SU-DHL-6 (cell line): ENCODE results near the gene HELB.

Experiments
- H2AFZ ChIP-seq: fragments of 200-600 bp; sonication (generic); 2 replicates; pipeline ENCODE4 v1.6.1; 2014; ENCODE audit warnings: low read depth, mild to moderate bottlenecking, moderate library complexity, mixed read lengths, antibody characterized with exemption, low read length; ENCODE audit not compliant: severe bottlenecking
- H3F3A ChIP-seq: fragments of 200-600 bp; shearing (Covaris generic); 2 replicates; pipeline ENCODE4 v1.6.0; 2016; ENCODE audit warnings: antibody characterized with exemption, mild to moderate bottlenecking; ENCODE audit not compliant: insufficient read depth
- H3K27ac ChIP-seq: fragments of 200-600 bp; sonication (generic); 2 replicates; pipeline ENCODE4 v1.5.1; 2016; ENCODE audit warnings: low read depth, mild to moderate bottlenecking, low read length, moderate library complexity, mixed read lengths
- H3K27me3 ChIP-seq: fragments of 200-600 bp; sonication (generic), shearing (Covaris generic); 2 replicates; pipeline ENCODE4 v1.6.0; 2014; ENCODE audit warnings: mild to moderate bottlenecking, low read length
- H3K36me3 ChIP-seq: fragments of 200-600 bp; sonication (generic); 2 replicates; pipeline ENCODE4 v1.6.1; 2014; ENCODE audit warnings: mild to moderate bottlenecking, low read length, mixed read lengths
- H3K4me2 ChIP-seq: fragments of 300-600, 200-600 bp; shearing (Covaris generic), sonication (generic); 2 replicates; pipeline ENCODE4 v1.6.0; 2014; ENCODE audit warnings: low read length, low read depth, mild to moderate bottlenecking; ENCODE audit not compliant: poor library complexity, severe bottlenecking
- H3K4me3 ChIP-seq: fragments of 200-600 bp; sonication (generic); 2 replicates; pipeline ENCODE4 v1.5.1; 2014; ENCODE audit warnings: antibody characterized with exemption, low read length, mild to moderate bottlenecking, mixed read lengths; ENCODE audit not compliant: insufficient read depth, poor library complexity, severe bottlenecking
- H3K79me2 ChIP-seq: fragments of 200-600 bp; sonication (generic); 2 replicates; pipeline ENCODE4 v1.6.1; 2014; ENCODE audit warnings: mild to moderate bottlenecking, low read length, moderate library complexity; ENCODE audit not compliant: insufficient read depth
- H3K9ac ChIP-seq: fragments of 200-600 bp; sonication (generic); 2 replicates; pipeline ENCODE4 v1.7.0; 2014; ENCODE audit warnings: mild to moderate bottlenecking, low read length
- H3K9me2 ChIP-seq: fragments of 200-600 bp; sonication (generic); replicated peaks from 2 replicates; pipeline ENCODE4 v1.6.1; 2014; ENCODE audit warnings: low read length; ENCODE audit not compliant: insufficient read depth
- H3K9me3 ChIP-seq: fragments of 200-600 bp; sonication (generic); 2 replicates; pipeline ENCODE4 v1.6.1; 2014; ENCODE audit warnings: low read length, mixed read lengths; ENCODE audit not compliant: insufficient read depth
- H4K20me1 ChIP-seq: fragments of 200-600 bp; sonication (generic); 2 replicates; pipeline ENCODE4 v1.6.1; 2014; ENCODE audit warnings: low read depth, mild to moderate bottlenecking, antibody characterized with exemption, low read length, moderate library complexity, mixed read lengths
- EZH2phosphoT487 ChIP-seq: fragments of 200-600 bp; sonication (generic), shearing (Covaris generic); conservative IDR thresholded peaks from 2 replicates; pipeline ENCODE4 v1.6.1; 2018; ENCODE audit warnings: mild to moderate bottlenecking, antibody characterized with exemption, low read length, moderate library complexity, mixed read lengths
- TF ChIP-seq, protein P1 (sequence below): fragments of 200-600 bp; sonication (generic); IDR thresholded peaks from one replicate; pipeline ENCODE4 v1.5.1; 2017; ENCODE audit warnings: antibody characterized with exemption, mild to moderate bottlenecking, low read length, moderate library complexity; ENCODE audit not compliant: insufficient read depth, poor library complexity, severe bottlenecking

HELB gene

DNA sequence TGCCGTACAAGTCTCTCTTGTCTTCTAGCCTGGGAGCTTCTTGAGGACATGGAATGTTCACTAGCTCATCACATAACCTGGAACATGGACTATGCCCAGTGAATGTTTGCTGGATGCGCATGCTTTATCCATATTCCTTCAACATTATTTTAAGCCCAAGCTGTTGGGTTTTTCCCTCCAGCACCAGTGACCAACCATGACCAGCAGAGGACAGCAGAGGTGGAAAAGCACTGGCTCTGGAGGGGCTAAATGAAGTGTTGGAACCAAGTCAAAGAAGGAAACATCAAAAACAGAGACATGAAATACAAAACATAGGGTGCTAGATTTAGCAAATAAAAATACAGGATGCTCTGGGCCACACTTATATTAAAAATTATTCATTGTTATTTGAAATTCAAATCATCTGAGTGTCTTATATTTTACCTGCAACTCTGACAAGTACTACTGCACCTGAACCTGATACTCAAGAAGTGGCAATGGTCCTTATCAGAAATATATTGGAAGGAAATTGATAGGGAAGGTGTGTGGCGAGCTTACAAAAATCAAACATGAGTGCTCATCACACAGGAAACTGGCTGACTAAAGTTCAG lies 23.1 kb upstream of the HELB start:
- Histone ChIP-seq H3K79me2 (no peaks in the 10 kb centered on the region), H2AFZ (no peak overlapping the region), H3K27ac (no peak overlapping the region), H3F3A (no peaks in the 10 kb centered on the region), H3K9me3 (no peaks in the 10 kb centered on the region), H3K9me2 (no peaks in the 10 kb centered on the region), H3K4me3 (no peak overlapping the region), H3K9ac (no peak overlapping the region), H4K20me1 (no peaks in the 10 kb centered on the region), H3K36me3 (no peaks in the 10 kb centered on the region), H3K27me3 (no peaks in the 10 kb centered on the region), H3K4me2 (no peak overlapping the region)
- TF ChIP-seq, protein P1, sequence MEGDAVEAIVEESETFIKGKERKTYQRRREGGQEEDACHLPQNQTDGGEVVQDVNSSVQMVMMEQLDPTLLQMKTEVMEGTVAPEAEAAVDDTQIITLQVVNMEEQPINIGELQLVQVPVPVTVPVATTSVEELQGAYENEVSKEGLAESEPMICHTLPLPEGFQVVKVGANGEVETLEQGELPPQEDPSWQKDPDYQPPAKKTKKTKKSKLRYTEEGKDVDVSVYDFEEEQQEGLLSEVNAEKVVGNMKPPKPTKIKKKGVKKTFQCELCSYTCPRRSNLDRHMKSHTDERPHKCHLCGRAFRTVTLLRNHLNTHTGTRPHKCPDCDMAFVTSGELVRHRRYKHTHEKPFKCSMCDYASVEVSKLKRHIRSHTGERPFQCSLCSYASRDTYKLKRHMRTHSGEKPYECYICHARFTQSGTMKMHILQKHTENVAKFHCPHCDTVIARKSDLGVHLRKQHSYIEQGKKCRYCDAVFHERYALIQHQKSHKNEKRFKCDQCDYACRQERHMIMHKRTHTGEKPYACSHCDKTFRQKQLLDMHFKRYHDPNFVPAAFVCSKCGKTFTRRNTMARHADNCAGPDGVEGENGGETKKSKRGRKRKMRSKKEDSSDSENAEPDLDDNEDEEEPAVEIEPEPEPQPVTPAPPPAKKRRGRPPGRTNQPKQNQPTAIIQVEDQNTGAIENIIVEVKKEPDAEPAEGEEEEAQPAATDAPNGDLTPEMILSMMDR = no peak

DNA sequence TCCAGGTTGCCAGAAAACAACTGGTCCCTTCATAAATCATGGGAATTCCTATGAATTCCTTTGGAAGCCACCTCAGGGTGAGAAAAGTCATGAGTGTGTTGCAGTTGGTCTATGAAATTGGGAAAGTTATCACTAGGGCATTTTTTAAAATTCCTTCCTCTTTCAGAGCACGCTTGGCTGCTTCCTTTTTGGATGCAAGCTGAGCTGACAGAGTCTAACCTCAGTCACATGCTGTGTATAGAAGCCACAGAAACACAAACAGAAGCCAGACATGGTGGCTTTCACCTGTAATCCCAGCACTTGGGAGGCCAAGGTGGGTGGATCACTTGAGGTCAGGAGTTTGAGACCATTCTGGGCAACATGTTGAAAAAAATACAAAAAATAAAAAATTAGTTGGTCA lies 21.7 kb upstream of the HELB start:
- H3K4me2 ChIP-seq = no peak overlapping the region
- TF ChIP-seq, protein P1 = no peak
- no peak for TF ChIP-seq EZH2phosphoT487
- no peak overlapping the region for H3K27ac ChIP-seq
- no peaks in the 10 kb centered on the region for H3K9me2 ChIP-seq
- H3F3A ChIP-seq = no peaks in the 10 kb centered on the region
- no peak overlapping the region for H3K9ac ChIP-seq
- H4K20me1 ChIP-seq = no peaks in the 10 kb centered on the region
- no peaks in the 10 kb centered on the region for H3K79me2 ChIP-seq
- H3K4me3 ChIP-seq = no peak overlapping the region
- H3K27me3 ChIP-seq = no peaks in the 10 kb centered on the region
- no peak overlapping the region for H2AFZ ChIP-seq
- H3K9me3 ChIP-seq = no peaks in the 10 kb centered on the region
- no peaks in the 10 kb centered on the region for H3K36me3 ChIP-seq

DNA sequence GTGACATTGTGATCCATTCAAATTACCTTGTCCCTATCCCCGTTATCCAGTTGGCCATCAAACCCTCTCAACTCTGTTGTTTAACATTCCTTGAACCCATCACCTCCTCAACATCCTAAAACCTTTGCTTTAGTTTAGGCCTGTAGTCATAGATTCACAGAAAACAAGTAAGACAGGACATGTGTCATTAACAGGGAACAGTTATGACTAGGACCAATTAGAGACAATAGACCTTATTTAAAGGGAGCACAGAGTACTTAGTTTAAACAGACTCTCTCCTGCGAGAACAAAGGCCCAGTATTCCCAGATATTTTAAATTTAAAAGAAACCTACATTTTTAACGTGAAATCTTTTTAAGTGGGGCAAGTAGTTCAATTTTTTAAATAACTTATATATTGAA lies 20.0 kb upstream of the HELB start:
- Histone ChIP-seq H3K9me2 (no peaks in the 10 kb centered on the region), H3K27ac (no peak overlapping the region), H2AFZ (no peak overlapping the region), H4K20me1 (no peaks in the 10 kb centered on the region), H3K9me3 (no peaks in the 10 kb centered on the region), H3K9ac (no peak overlapping the region), H3F3A (no peaks in the 10 kb centered on the region), H3K4me3 (no peak overlapping the region), H3K27me3 (no peaks in the 10 kb centered on the region), H3K36me3 (no peaks in the 10 kb centered on the region), H3K79me2 (no peaks in the 10 kb centered on the region), H3K4me2 (no peak overlapping the region)
- TF ChIP-seq, protein P1 = no peak
- no peak for TF ChIP-seq EZH2phosphoT487

DNA sequence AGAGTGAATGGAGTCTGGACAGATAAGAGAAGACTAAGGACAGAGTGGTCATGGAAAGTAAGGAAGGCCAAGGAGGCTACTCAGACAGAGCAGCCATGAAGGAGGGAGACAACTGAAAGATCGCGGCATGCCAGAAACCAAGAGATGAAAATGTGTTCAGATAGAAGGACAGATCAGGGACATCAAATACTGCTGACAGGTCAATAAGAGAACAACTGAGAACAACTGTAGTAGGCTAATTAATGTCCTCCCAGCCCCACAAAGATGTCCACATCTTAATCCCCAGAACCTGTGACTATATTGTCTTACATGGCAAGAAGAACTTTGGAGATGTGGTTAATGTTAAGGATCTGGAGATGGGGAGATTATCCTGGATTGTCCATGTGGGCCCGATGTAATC lies 15.0 kb upstream of the HELB start:
- Histone ChIP-seq H3K4me2 (no peak overlapping the region), H4K20me1 (no peaks in the 10 kb centered on the region), H3K27ac (no peak overlapping the region), H3F3A (no peaks in the 10 kb centered on the region), H3K36me3 (no peaks in the 10 kb centered on the region), H3K27me3 (no peaks in the 10 kb centered on the region), H2AFZ (no peak overlapping the region), H3K4me3 (no peak overlapping the region), H3K9ac (no peak overlapping the region), H3K79me2 (no peaks in the 10 kb centered on the region), H3K9me2 (no peaks in the 10 kb centered on the region), H3K9me3 (no peaks in the 10 kb centered on the region)
- TF ChIP-seq, protein P1 = no peak
- no peak for TF ChIP-seq EZH2phosphoT487
